ENCODE data around the gene ERBB3.
"Not testable (repeated sequence)": the region's sequence is repeated elsewhere in the genome, so short reads cannot be mapped to it uniquely, and the experiment has no call there.

Gene ERBB3

GRCh38 chr12:56116267-56117081 lies 36.5 kb downstream of the ERBB3 start, which contains the start of gene RPL41:
TSS of gene RPL41 (plus strand) at chr12:56116633.
- DNase-seq, result peak; percentile 90

- DNase-seq, result not testable (repeated sequence)
These were observed 37.2 kb downstream of the ERBB3 start for GRCh38 chr12:56117082-56117706.

GRCh38 chr12:56117778-56118687 lies 38.1 kb downstream of the ERBB3 start, which contains the start of gene ZC3H10:
TSS of gene ZC3H10 (plus strand) at chr12:56118266. CDS start at chr12:56120563, 2,297 bp downstream.
- DNase-seq, result peak; percentile 94

GRCh38 chr12:56118688-56119357 lies 38.9 kb downstream of the ERBB3 start:
- no peak for DNase-seq

GRCh38 chr12:56119361-56119796 lies 39.4 kb downstream of the ERBB3 start:
- peak; percentile 37 for DNase-seq

GRCh38 chr12:56120158-56120846 lies 40.3 kb downstream of the ERBB3 start:
- no peak for DNase-seq

GRCh38 chr12:56121204-56121870 lies 41.4 kb downstream of the ERBB3 start:
- no peak for DNase-seq

GRCh38 chr12:56122637-56123036 lies 42.7 kb downstream of the ERBB3 start:
- DNase-seq, result no peak

- DNase-seq, result no peak
These were observed 44.2 kb downstream of the ERBB3 start for GRCh38 chr12:56124133-56124532.

- no peak for DNase-seq
These were observed 46.8 kb downstream of the ERBB3 start for GRCh38 chr12:56126732-56127239.

GRCh38 chr12:56127485-56127887 lies 47.5 kb downstream of the ERBB3 start:
- no peak for DNase-seq

GRCh38 chr12:56127888-56128669 lies 48.1 kb downstream of the ERBB3 start, which contains the start of gene ESYT1:
TSS of gene ESYT1 (plus strand) at chr12:56128267. CDS start at chr12:56128320, 53 bp downstream.
- DNase-seq, result peak; percentile 96

GRCh38 chr12:56128670-56129205 lies 48.8 kb downstream of the ERBB3 start:
- DNase-seq, result no peak

GRCh38 chr12:56129206-56129941 lies 49.4 kb downstream of the ERBB3 start:
- peak; percentile 76 for DNase-seq

- no peak for DNase-seq
These were observed 50.1 kb downstream of the ERBB3 start for GRCh38 chr12:56129942-56130495.

- DNase-seq, result no peak
These were observed 50.9 kb downstream of the ERBB3 start for GRCh38 chr12:56130876-56131275.

GRCh38 chr12:56134897-56135296 lies 54.9 kb downstream of the ERBB3 start:
- DNase-seq, result no peak

- DNase-seq, result no peak
These were observed 58.0 kb downstream of the ERBB3 start for GRCh38 chr12:56137853-56138571.
